ENCODE results near the gene AMY2A.
"Not testable (repeated sequence)": the region's sequence is repeated elsewhere in the genome, so short reads cannot be mapped to it uniquely, and the experiment has no call there.

The AMY2A gene

DNA sequence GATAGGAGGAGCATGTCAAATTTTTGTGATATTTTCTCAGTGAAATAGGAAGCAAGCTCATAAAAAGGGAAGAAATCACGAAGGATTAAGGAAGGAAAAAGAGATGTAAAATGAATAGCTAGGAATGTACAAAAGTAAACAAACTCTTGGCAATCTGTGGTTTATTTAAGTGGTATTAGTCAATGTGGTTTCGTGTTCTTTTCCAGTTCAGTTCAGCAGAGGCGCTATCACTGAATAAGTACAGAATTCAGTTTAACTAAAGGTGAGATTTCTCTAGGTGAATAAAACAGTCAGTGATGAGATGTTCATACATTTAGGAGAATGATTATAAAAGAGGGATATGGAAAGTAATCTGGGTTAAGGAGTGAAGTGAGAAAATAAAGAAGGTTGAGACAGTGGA, 26.7 kb downstream of the AMY2A start:
- not testable (repeated sequence) for H3K4me3 ChIP-seq (ENCODE audit: low read length); H3K9me3 ChIP-seq (ENCODE audit: control insufficient read depth, low read depth, low read length); H3K27me3 ChIP-seq (ENCODE audit: control insufficient read depth, insufficient read depth, low read length); H3K36me3 ChIP-seq (ENCODE audit: control insufficient read depth, low read depth, low read length); H3K4me1 ChIP-seq (ENCODE audit: control insufficient read depth, low read depth, low read length); H3K9ac ChIP-seq (ENCODE audit: low read length); H3K27ac ChIP-seq (ENCODE audit: low read length)

DNA sequence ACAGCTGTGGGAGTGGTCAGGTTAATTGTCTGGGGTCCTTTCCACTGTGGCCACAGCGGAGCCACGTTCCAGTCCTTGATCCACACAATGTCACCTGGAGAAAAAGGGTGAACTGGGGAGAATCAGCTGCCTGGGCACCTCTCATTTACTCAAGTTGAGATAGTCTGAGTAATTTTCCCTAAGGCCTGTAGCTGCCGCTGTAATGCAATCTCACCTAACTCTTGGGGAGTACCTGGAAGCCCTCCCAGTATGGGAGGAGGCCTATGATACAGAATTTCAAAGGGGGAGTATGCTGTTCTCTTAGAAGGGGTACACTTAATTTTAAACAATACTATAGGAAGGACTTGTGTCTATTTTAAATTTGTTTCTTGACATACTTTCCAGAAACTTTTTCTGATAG, 33.1 kb downstream of the AMY2A start:
- not testable (repeated sequence) for H3K4me1 ChIP-seq (ENCODE audit: control insufficient read depth, low read depth, low read length); H3K4me3 ChIP-seq (ENCODE audit: low read length); H3K27ac ChIP-seq (ENCODE audit: low read length); H3K9me3 ChIP-seq (ENCODE audit: control insufficient read depth, low read depth, low read length); H3K36me3 ChIP-seq (ENCODE audit: control insufficient read depth, low read depth, low read length); H3K9ac ChIP-seq (ENCODE audit: low read length); H3K27me3 ChIP-seq (ENCODE audit: control insufficient read depth, insufficient read depth, low read length)

DNA sequence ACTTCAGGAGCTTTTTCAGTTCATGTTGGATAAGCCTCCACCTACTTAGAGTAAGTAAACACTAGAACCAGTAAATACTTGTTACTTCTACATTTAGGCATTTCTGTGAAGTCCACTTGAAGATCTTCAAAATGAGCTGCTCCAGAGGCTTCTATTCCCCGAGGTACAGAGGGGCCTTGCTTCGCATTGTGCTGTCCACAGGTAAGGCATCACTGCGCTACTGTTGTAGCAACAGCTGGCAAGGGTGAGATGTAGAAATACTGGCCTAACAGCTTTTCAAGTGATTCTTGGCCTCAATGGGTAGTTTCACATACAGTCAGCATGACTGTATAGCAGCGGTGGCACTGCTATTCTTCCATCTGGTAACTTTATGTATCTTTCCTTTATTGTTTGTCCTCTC, 33.7 kb downstream of the AMY2A start:
- H3K9me3 ChIP-seq (ENCODE audit: control insufficient read depth, low read depth, low read length); H3K9ac ChIP-seq (ENCODE audit: low read length); H3K4me1 ChIP-seq (ENCODE audit: control insufficient read depth, low read depth, low read length); H3K27ac ChIP-seq (ENCODE audit: low read length); H3K36me3 ChIP-seq (ENCODE audit: control insufficient read depth, low read depth, low read length); H3K27me3 ChIP-seq (ENCODE audit: control insufficient read depth, insufficient read depth, low read length); H3K4me3 ChIP-seq (ENCODE audit: low read length): not testable (repeated sequence)

DNA sequence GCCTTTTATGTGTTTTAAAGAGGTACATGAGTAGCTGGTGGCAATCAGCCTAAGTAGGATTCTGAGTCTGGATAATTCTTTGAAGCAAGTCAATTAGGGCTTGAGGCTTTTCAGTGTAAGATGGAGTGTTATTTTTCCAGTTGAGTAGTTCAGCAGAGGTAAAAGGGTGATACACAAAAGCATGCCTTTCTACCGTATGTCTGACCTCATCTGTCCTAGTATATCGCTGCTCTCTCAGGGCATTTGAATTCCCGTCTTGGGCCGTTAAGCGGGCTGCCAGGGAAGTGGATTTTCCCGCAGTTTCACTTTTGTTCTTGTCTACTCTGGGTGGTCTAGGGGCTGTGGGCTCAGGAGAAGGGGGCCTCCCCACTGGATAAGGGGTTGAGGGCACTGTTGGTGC, 36.9 kb downstream of the AMY2A start:
- H3K4me3 ChIP-seq (ENCODE audit: low read length); H3K4me1 ChIP-seq (ENCODE audit: control insufficient read depth, low read depth, low read length); H3K9me3 ChIP-seq (ENCODE audit: control insufficient read depth, low read depth, low read length); H3K9ac ChIP-seq (ENCODE audit: low read length); H3K27ac ChIP-seq (ENCODE audit: low read length); H3K27me3 ChIP-seq (ENCODE audit: control insufficient read depth, insufficient read depth, low read length); H3K36me3 ChIP-seq (ENCODE audit: control insufficient read depth, low read depth, low read length): not testable (repeated sequence)

DNA sequence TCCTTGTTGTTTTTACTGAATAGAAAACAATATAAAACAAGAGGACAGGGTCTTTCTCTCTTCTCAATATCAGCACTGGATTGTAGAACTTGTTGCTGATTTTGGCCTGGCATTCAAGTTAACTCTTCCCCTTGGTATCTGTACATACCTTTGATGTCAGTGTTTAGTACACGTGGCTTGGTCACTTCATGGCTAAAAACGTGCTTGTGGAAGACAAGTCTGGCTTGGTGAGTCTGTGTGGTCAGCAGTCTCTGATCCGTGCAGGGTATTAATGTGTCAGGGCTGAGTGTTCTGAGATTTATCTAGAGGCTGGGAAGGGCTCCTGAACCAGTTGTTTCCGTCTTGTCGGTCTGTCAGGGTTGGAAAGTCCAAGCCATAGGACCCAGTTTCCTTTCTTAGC, 38.2 kb downstream of the AMY2A start, which contains the start of gene AMY1A:
TSS of gene AMY1A (plus strand) at position 301 of the 400 bp plus-strand sequence. CDS start 571 bp downstream, outside the sequence.
- not testable (repeated sequence) for H3K4me3 ChIP-seq (ENCODE audit: low read length); H3K27ac ChIP-seq (ENCODE audit: low read length); H3K4me1 ChIP-seq (ENCODE audit: control insufficient read depth, low read depth, low read length); H3K9me3 ChIP-seq (ENCODE audit: control insufficient read depth, low read depth, low read length); H3K9ac ChIP-seq (ENCODE audit: low read length); H3K36me3 ChIP-seq (ENCODE audit: control insufficient read depth, low read depth, low read length); H3K27me3 ChIP-seq (ENCODE audit: control insufficient read depth, insufficient read depth, low read length)
